ENCODE measurements around the gene CDK5RAP2.

DNA sequence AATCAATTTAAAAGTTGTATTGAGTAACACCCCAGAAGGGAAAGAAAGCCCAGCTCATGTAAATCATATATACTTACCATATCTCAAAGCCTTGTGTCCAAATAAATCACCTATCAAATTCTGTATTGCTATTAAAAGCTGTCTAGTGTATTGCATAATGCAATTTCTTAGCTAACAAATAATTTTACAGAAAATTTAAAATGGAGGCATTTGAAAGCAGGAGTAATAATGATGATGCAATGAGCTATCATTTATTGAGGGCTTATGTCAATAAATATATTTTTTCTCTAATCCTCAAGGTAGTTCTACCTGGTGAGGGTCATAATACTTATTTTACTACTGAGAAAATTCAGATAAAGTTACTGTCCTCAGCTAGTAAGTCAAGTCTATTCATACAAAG is 42.8 kb upstream of the CDK5RAP2 start:
- no peak for TF ChIP-seq CTCF (IDR thresholded peaks at IDR 0.05 in 4 of 5, conservative IDR thresholded peaks at IDR 0.05 in 1 of 5)
- no peak for TF ChIP-seq POLR2A (IDR thresholded peaks at IDR 0.05)
